Gastroesophageal sphincter (tissue), 4 donors: Measurements from ENCODE around the gene UBE2E3. TPM values are rescaled to one million over a fixed set of nuclear protein-coding genes. Genes with fewer than 3 reads are reported as not detected.

Experiments used
- ATAC-seq: fragments of 150-250 bp; one replicate; pipeline ENCODE4 v1.9.1; 2016; ENCODE audit warnings: mild to moderate bottlenecking, moderate library complexity
- H3K27ac ChIP-seq, 4 donors: fragments of 200-600 bp; sonication (generic) in 3 of 4; 1 replicate in 3 of 4; 2 replicates in 1 of 4; pipeline ENCODE4 v1.5.1; 2016 to 2019
- H3K27me3 ChIP-seq: fragments of 200-600 bp; sonication (generic); one replicate; pipeline ENCODE4 v1.5.1; 2019
- H3K36me3 ChIP-seq, 2 donors: fragments of 200-600 bp; sonication (generic); one replicate each; pipeline ENCODE4 v1.5.1; 2019; ENCODE audit warnings: control low read depth in 1 of 2
- H3K4me1 ChIP-seq, 3 donors: fragments of 200-600 bp; sonication (generic); 1 replicate in 2 of 3; 2 replicates in 1 of 3; pipeline ENCODE4 v1.5.1; 2016 to 2019; ENCODE audit warnings: control low read depth in 2 of 3
- H3K4me3 ChIP-seq, 2 donors: fragments of 200-600 bp; sonication (generic); one replicate each; pipeline ENCODE4 v1.5.1; 2019; ENCODE audit warnings: mild to moderate bottlenecking in 1 of 2, moderate library complexity in 1 of 2
- H3K9me3 ChIP-seq, 3 donors: fragments of 200-600 bp; sonication (generic); one replicate each; pipeline ENCODE4 v1.5.1; 2017 to 2019; ENCODE audit warnings: control low read depth in 2 of 3
- CTCF ChIP-seq, 4 experiments: fragments of 200-600 bp in 2 of 4; fragments of 450-650 bp in 2 of 4; sonication (generic) in 1 of 4; IDR thresholded peaks; one replicate each; pipeline ENCODE4 v1.5.1; 2017 to 2019; ENCODE audit warnings: antibody characterized with exemption in 4 of 4, mild to moderate bottlenecking in 2 of 4, moderate library complexity in 2 of 4
- EP300 ChIP-seq: sonication (generic); formaldehyde crosslinking; IDR thresholded peaks from one replicate; pipeline ENCODE4 v1.6.1; 2017; ENCODE audit warnings: antibody characterized with exemption, mild to moderate bottlenecking
- POLR2A ChIP-seq, 2 donors: fragments of 450-650 bp; IDR thresholded peaks; one replicate each; pipeline ENCODE4 v1.6.1; 2017; ENCODE audit warnings: antibody characterized with exemption in 2 of 2, mild to moderate bottlenecking in 2 of 2, moderate library complexity in 1 of 2
- POLR2AphosphoS5 ChIP-seq: sonication (generic); formaldehyde crosslinking; IDR thresholded peaks from one replicate; pipeline ENCODE4 v1.6.1; 2017; ENCODE audit warnings: antibody characterized with exemption
- WGBS, 2 donors: methylation state at CpG; one replicate each; pipeline ENCODE4 v1.1.5; 2018; ENCODE audit warnings: low coverage in 1 of 2; 5-methylcytosine and 5-hydroxymethylcytosine counted together
- total RNA-seq, 4 donors: library from RNA; depleted of rRNA; stranded (reverse); fragments of >200 nt; gene quantifications; one replicate each; pipeline ENCODE4 v1.1.0, GENCODE V29; 2016

The UBE2E3 gene
- total RNA-seq, 4 donors from 2014 or later: 29.9 to 53.5 (median 42.2) TPM

GRCh38 chr2:181004647-181005325 is 24.4 kb downstream of the UBE2E3 start:
- H3K27me3 ChIP-seq: no peaks in the 10 kb centered on the region
- peaks cover 0 to 33% (median 3%) of the 10 kb centered on the region in 3 donors for H3K4me1 ChIP-seq
- ATAC-seq: no peak
- no peaks in the 10 kb centered on the region for H3K9me3 ChIP-seq
- H3K27ac ChIP-seq: no peak overlapping the region
- 86 to 91% methylated on average over 5 of the region's 5 CpGs for WGBS, 2 donors
- H3K4me3 ChIP-seq: no peak overlapping the region
- no peak for TF ChIP-seq POLR2A (IDR thresholded peaks at IDR 0.05)
- no peak for TF ChIP-seq CTCF (IDR thresholded peaks at IDR 0.05)
- TF ChIP-seq POLR2AphosphoS5: no peak
- H3K36me3 ChIP-seq: no peaks in the 10 kb centered on the region

GRCh38 chr2:181005326-181005655 is 24.9 kb downstream of the UBE2E3 start:
- Histone ChIP-seq H3K27me3 (no peaks in the 10 kb centered on the region), H3K9me3 (no peaks in the 10 kb centered on the region), H3K36me3 (no peaks in the 10 kb centered on the region), H3K27ac (no peak overlapping the region), H3K4me1 (peaks cover 0 to 36% (median 3%) of the 10 kb centered on the region in 3 donors), H3K4me3 (no peak overlapping the region)
- TF ChIP-seq EP300 (no peak), POLR2A (IDR thresholded peaks at IDR 0.05) (no peak), CTCF (IDR thresholded peaks at IDR 0.05) (no peak), POLR2AphosphoS5 (no peak)
- no peak for ATAC-seq

- Histone ChIP-seq H3K27ac (no peak overlapping the region), H3K4me1 (peaks cover 0 to 41% (median 3%) of the 10 kb centered on the region in 3 donors), H3K36me3 (no peaks in the 10 kb centered on the region), H3K9me3 (no peaks in the 10 kb centered on the region), H3K27me3 (no peaks in the 10 kb centered on the region), H3K4me3 (no peak overlapping the region)
- TF ChIP-seq EP300 (no peak), CTCF (IDR thresholded peaks at IDR 0.05) (no peak), POLR2A (IDR thresholded peaks at IDR 0.05) (no peak), POLR2AphosphoS5 (no peak)
- ATAC-seq: no peak
- WGBS, 2 donors: 30 to 50% methylated on average over 1 of the region's 1 CpG
Observed at GRCh38 chr2:181005809-181006208, 25.4 kb downstream of the UBE2E3 start.

DNA sequence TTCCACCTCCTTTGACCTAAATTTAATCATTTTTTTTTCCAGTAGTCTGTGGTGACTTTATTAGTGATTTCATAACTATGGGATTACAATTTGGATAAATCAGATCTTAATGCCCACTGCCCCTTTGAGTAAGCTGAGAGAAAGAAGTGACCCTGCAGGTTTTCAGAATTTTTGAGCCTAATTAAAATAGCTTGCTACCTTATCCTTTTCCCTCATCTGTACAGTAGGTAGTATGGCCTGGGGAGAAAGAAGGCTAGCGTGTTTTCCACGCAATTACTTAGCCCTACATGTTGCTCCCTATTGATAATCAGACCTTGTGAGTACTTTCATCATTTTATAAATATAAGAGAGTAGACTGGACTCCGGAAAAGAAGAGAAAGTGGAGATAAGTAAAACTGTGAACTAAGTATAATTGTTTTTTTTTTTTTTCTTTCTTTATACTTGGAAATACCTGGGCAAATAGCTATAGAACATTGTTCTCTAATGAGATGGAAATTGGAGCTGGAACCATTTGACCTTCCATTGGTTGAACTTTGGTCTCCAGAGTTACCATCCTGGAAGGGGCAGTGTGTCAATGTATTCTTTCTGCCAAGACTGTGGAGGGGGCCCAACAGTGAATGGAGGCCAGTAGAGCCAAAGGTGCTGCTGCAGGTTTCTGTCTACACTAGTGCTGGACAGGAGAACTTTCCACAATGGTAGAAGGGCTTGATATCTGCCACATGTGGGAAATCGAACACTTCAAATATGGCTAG is 26.9 kb downstream of the UBE2E3 start:
- H3K36me3 ChIP-seq: no peaks in the 10 kb centered on the region
- peaks cover 0 to 43% (median 3%) of the 10 kb centered on the region in 3 donors for H3K4me1 ChIP-seq
- ATAC-seq: no peak
- no peaks in the 10 kb centered on the region for H3K27me3 ChIP-seq
- H3K27ac ChIP-seq: no peak overlapping the region
- TF ChIP-seq POLR2AphosphoS5 (no peak), EP300 (no peak), POLR2A (IDR thresholded peaks at IDR 0.05) (no peak), CTCF (IDR thresholded peaks at IDR 0.05) (no peak)
- H3K9me3 ChIP-seq: no peaks in the 10 kb centered on the region
- 78 to 88% methylated on average over 3 to 4 of the region's 4 CpGs for WGBS, 2 donors
- H3K4me3 ChIP-seq: no peak overlapping the region

GRCh38 chr2:181008407-181008806 is 28.0 kb downstream of the UBE2E3 start:
- Histone ChIP-seq H3K4me3 (no peak overlapping the region), H3K4me1 (peaks cover 0 to 48% (median 3%) of the 10 kb centered on the region in 3 donors), H3K36me3 (no peaks in the 10 kb centered on the region), H3K9me3 (no peaks in the 10 kb centered on the region), H3K27me3 (no peaks in the 10 kb centered on the region), H3K27ac (no peak overlapping the region)
- 63 to 69% methylated on average over 3 of the region's 3 CpGs for WGBS, 2 donors
- TF ChIP-seq CTCF (IDR thresholded peaks at IDR 0.05) (no peak), POLR2AphosphoS5 (no peak), EP300 (no peak), POLR2A (IDR thresholded peaks at IDR 0.05) (no peak)
- ATAC-seq: no peak
